HG03342 (cell line): Measurements from ENCODE around the gene CLCNKA.
"Not testable (repeated sequence)": the region's sequence is repeated elsewhere in the genome, so short reads cannot be mapped to it uniquely, and the experiment has no call there.

Experiments
- ATAC-seq: cut with Tn5 transposase; IDR thresholded peaks from one replicate; pipeline ENCODE4 v1.9.1; 2021; ENCODE audit warnings: mild to moderate bottlenecking, moderate library complexity; ENCODE audit not compliant: unreplicated experiment

The CLCNKA gene

GRCh38 chr1:15997076-15997585, 24.7 kb upstream of the CLCNKA start:
- no peak for ATAC-seq

GRCh38 chr1:15997637-15998280, 24.1 kb upstream of the CLCNKA start:
- ATAC-seq = no peak

- no peak for ATAC-seq
Measured at GRCh38 chr1:15998929-15999328, 22.9 kb upstream of the CLCNKA start.

GRCh38 chr1:16001274-16001673, 20.6 kb upstream of the CLCNKA start:
- not testable (repeated sequence) for ATAC-seq

- no peak for ATAC-seq
Measured at GRCh38 chr1:16005597-16005996, 16.2 kb upstream of the CLCNKA start.

GRCh38 chr1:16006010-16006409, 15.8 kb upstream of the CLCNKA start:
- ATAC-seq = no peak

- ATAC-seq = no peak
Measured at GRCh38 chr1:16006552-16007485, 15.0 kb upstream of the CLCNKA start.

- ATAC-seq = no peak
Measured at GRCh38 chr1:16007671-16008341, 14.0 kb upstream of the CLCNKA start.

- no peak for ATAC-seq
Measured at GRCh38 chr1:16009030-16009460, 12.8 kb upstream of the CLCNKA start.

- ATAC-seq = no peak
Measured at GRCh38 chr1:16009678-16010077, 12.2 kb upstream of the CLCNKA start.

GRCh38 chr1:16010837-16011236, 11.0 kb upstream of the CLCNKA start:
- no peak for ATAC-seq

- ATAC-seq = no peak
Measured at GRCh38 chr1:16011936-16012589, 9.8 kb upstream of the CLCNKA start.

GRCh38 chr1:16012590-16013219, 9.1 kb upstream of the CLCNKA start:
- no peak for ATAC-seq

- ATAC-seq = no peak
Measured at GRCh38 chr1:16013220-16013907, 8.5 kb upstream of the CLCNKA start.

GRCh38 chr1:16013908-16014258, 8.0 kb upstream of the CLCNKA start:
- no peak for ATAC-seq

GRCh38 chr1:16014509-16015482, 7.0 kb upstream of the CLCNKA start:
- ATAC-seq = no peak

- no peak for ATAC-seq
Measured at GRCh38 chr1:16015491-16015890, 6.3 kb upstream of the CLCNKA start.

GRCh38 chr1:16015960-16016901, 5.6 kb upstream of the CLCNKA start:
- ATAC-seq = no peak
